PC-9 (cell line): Measurements from ENCODE around the gene YES1. TPM values are rescaled to one million over a fixed set of nuclear protein-coding genes. Genes with fewer than 3 reads are reported as not detected.
"Not testable (repeated sequence)": the region's sequence is repeated elsewhere in the genome, so short reads cannot be mapped to it uniquely, and the experiment has no call there.

ENCODE experiments used
- BruUV-seq: library from RNA; stranded (reverse); fragments of 400-500 nt; replicated peaks from 2 replicates; lab custom pipeline; 2021; lab: Mats Ljungman, UMichigan
- CTCF ChIA-PET: fragments of 300-600 bp; sonication (Branson Sonifier 250); formaldehyde crosslinking; loops from one replicate; lab custom pipeline; 2022; ENCODE audit warnings: antibody characterized with exemption; lab: Charles Lee
- POLR2A ChIA-PET: fragments of 300-600 bp; sonication (Branson Sonifier 250); formaldehyde crosslinking; loops from one replicate; lab custom pipeline; 2022; ENCODE audit warnings: antibody characterized with exemption; ENCODE audit not compliant: unreplicated experiment; lab: Charles Lee
- DNase-seq, 2 experiments: peaks; one replicate each; pipeline versions ENCODE4 v3.0.0 to v3.0.0-alpha.2; 2015 to 2022; ENCODE audit warnings: mixed read lengths in 1 of 2
- H2AFZ ChIP-seq: fragments of 200-600 bp; sonication (generic); 2 replicates; pipeline ENCODE4 v1.8.1; 2017; ENCODE audit warnings: antibody characterized with exemption
- H3F3A ChIP-seq: fragments of 200-600 bp; sonication (generic); 2 replicates; pipeline ENCODE4 v1.8.1; 2017; ENCODE audit warnings: antibody characterized with exemption, mild to moderate bottlenecking, low read depth; ENCODE audit not compliant: insufficient read depth
- H3K27ac ChIP-seq: fragments of 200-600 bp; sonication (generic); 2 replicates; pipeline ENCODE4 v1.6.1; 2016; ENCODE audit warnings: mixed run types
- H3K27me3 ChIP-seq: fragments of 200-600 bp; sonication (generic); 2 replicates; pipeline ENCODE4 v1.6.1; 2016; ENCODE audit warnings: low read depth, mixed run types; ENCODE audit not compliant: insufficient read depth
- H3K36me3 ChIP-seq: fragments of 200-600 bp; sonication (generic); 2 replicates; pipeline ENCODE4 v1.6.1; 2016; ENCODE audit warnings: low read depth, mixed run types
- H3K4me1 ChIP-seq: fragments of 200-600 bp; sonication (generic); replicated peaks from 2 replicates; pipeline ENCODE4 v1.6.1; 2016; ENCODE audit warnings: mixed run types; ENCODE audit not compliant: insufficient read depth
- H3K4me2 ChIP-seq: fragments of 200-600 bp; sonication (generic); 2 replicates; pipeline ENCODE4 v1.6.1; 2017; ENCODE audit warnings: mixed run types
- H3K4me3 ChIP-seq: fragments of 200-600 bp; sonication (generic); 2 replicates; pipeline ENCODE4 v1.6.1; 2016; ENCODE audit warnings: mixed run types
- H3K79me2 ChIP-seq: fragments of 200-600 bp; sonication (generic); 2 replicates; pipeline ENCODE4 v1.6.1; 2017; ENCODE audit warnings: low read depth, mixed run types
- H3K9me2 ChIP-seq: fragments of 200-600 bp; sonication (generic); 2 replicates; pipeline ENCODE4 v1.8.1; 2017; ENCODE audit warnings: mild to moderate bottlenecking; ENCODE audit not compliant: insufficient read depth
- H3K9me3 ChIP-seq: fragments of 200-600 bp; sonication (generic); 2 replicates; pipeline ENCODE4 v1.8.1; 2016; ENCODE audit warnings: low read depth; ENCODE audit not compliant: insufficient read depth
- H4K20me1 ChIP-seq: fragments of 200-600 bp; sonication (generic); 2 replicates; pipeline ENCODE4 v1.8.1; 2017; ENCODE audit not compliant: insufficient read depth
- CTCF ChIP-seq: fragments of 200-600 bp; sonication (generic); conservative IDR thresholded peaks from 2 replicates; pipeline ENCODE4 v1.6.1; 2017; ENCODE audit warnings: mixed run types, antibody characterized with exemption, mild to moderate bottlenecking, moderate library complexity
- EZH2 ChIP-seq: fragments of 200-600 bp; sonication (generic); IDR thresholded peaks from 2 replicates; pipeline ENCODE4 v1.8.0; 2017; ENCODE audit warnings: antibody characterized with exemption, low read depth
- intact Hi-C: fragments of 100-400 bp; cut with micrococcal nuclease; formaldehyde crosslinking; loops from one replicate; pipeline ENCODE4 v1.10.0; 2022; ENCODE audit not compliant: unreplicated experiment
- total RNA-seq: library from RNA; stranded (reverse); gene quantifications from 2 replicates; pipeline ENCODE4 v1.2.3, GENCODE V29; 2021

Gene YES1
- total RNA-seq, 1 experiment from 2014 or later: 111 TPM

- no TSS peak for BruUV-seq
- Histone ChIP-seq H3K36me3 (no peaks in the 10 kb centered on the region), H3K27ac (no peak overlapping the region), H2AFZ (no peak overlapping the region), H3K27me3 (no peaks in the 10 kb centered on the region), H3K9me3 (no peaks in the 10 kb centered on the region), H3F3A (no peaks in the 10 kb centered on the region), H3K79me2 (peaks cover 90% of the 10 kb centered on the region), H3K9me2 (no peaks in the 10 kb centered on the region), H3K4me1 (peaks cover 10% of the 10 kb centered on the region; the same call in 1 of the 2 replicates), H3K4me3 (no peak overlapping the region), H3K4me2 (no peak overlapping the region), H4K20me1 (peaks cover 9% of the 10 kb centered on the region; the same call in 1 of the 2 replicates)
- POLR2A ChIA-PET: no interaction called here
- DNase-seq: no peak
- TF ChIP-seq EZH2: no peak
- TF ChIP-seq CTCF: no peak
- intact Hi-C loops: no loop called here
- CTCF ChIA-PET: no interaction called here
Measured at GRCh38 chr18:805008-805754, 6.9 kb downstream of the YES1 start.

DNA sequence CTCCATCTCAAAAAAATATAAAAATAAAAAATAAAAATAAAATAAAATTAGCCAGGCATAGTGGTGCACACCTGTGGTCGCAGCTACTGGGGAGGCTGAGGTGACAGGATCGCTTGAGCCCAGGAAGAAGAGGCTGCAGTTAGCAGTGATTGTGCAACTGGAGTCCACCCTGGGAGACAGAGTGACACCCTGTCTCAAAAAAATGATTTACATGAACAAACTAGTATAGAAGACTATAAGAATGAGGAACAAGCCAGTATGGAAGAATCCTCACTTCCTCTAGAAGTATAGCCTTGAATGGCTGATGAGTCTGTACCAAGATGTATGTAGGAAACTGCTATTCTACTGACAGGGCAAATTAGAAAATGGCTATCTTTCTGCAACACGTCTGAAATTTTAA lies 10.9 kb downstream of the YES1 start:
- POLR2A ChIA-PET: no interaction called here
- CTCF ChIA-PET: interaction anchor here (0.8 kb wide), 1 partner anchor 88 kb away, joined by 3 read pairs; no protein-coding TSS in a partner anchor
- H3K27ac ChIP-seq: no peak overlapping the region
- H3K27me3 ChIP-seq: no peaks in the 10 kb centered on the region
- H3F3A ChIP-seq: peaks cover 3% of the 10 kb centered on the region; the same call in 1 of the 2 replicates
- peaks cover 15% of the 10 kb centered on the region; the same call in 1 of the 2 replicates for H4K20me1 ChIP-seq
- 0 out of 2 replicates have a peak, but pooled peaks cover 5% of the 10 kb centered on the region for H3K4me1 ChIP-seq
- H3K9me3 ChIP-seq: no peaks in the 10 kb centered on the region
- no peak overlapping the region for H3K4me3 ChIP-seq
- no peak overlapping the region for H3K4me2 ChIP-seq
- H3K9me2 ChIP-seq: no peaks in the 10 kb centered on the region
- H3K79me2 ChIP-seq: peaks cover 85% of the 10 kb centered on the region
- no peak for DNase-seq
- TF ChIP-seq EZH2 (no peak), CTCF (no peak)
- no peak overlapping the region for H2AFZ ChIP-seq
- no TSS peak for BruUV-seq
- no peaks in the 10 kb centered on the region for H3K36me3 ChIP-seq
- intact Hi-C loops: no loop called here

DNA sequence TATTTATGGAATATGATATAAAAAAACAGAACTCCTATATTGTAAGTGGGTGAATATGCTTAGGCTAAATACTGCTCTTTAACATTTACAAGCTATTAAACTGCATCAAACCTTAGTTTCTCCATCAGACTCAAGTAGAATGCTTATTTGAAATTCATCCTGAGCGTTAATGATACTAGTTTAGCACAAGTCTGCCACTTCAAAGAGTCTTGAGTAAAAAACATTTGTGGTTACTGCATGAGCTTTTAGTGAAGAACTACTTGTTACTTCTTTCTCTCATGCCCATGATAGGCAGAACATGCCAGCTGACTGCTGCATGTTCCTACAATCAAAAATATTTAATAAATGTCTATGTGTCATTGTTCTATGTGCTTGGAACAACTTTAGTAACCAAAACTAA lies 12.1 kb downstream of the YES1 start:
- intact Hi-C loops: no loop called here
- peaks cover 3% of the 10 kb centered on the region; the same call in 1 of the 2 replicates for H3F3A ChIP-seq
- no peak overlapping the region for H3K27ac ChIP-seq
- CTCF ChIA-PET: no interaction called here
- H3K27me3 ChIP-seq: no peaks in the 10 kb centered on the region
- H3K36me3 ChIP-seq: no peaks in the 10 kb centered on the region
- H3K9me2 ChIP-seq: no peaks in the 10 kb centered on the region
- peaks cover 84% of the 10 kb centered on the region for H3K79me2 ChIP-seq
- H3K4me2 ChIP-seq: no peak overlapping the region
- no TSS peak for BruUV-seq
- H3K4me3 ChIP-seq: no peak overlapping the region
- POLR2A ChIA-PET: no interaction called here
- no peak for TF ChIP-seq CTCF
- no peak for TF ChIP-seq EZH2
- H3K9me3 ChIP-seq: no peaks in the 10 kb centered on the region
- H3K4me1 ChIP-seq: no peaks in the 10 kb centered on the region
- DNase-seq: no peak
- H4K20me1 ChIP-seq: peaks cover 25% of the 10 kb centered on the region; the same call in 1 of the 2 replicates
- H2AFZ ChIP-seq: no peak overlapping the region

GRCh38 chr18:795383-795782 lies 16.7 kb downstream of the YES1 start:
- CTCF ChIA-PET, H3K9me2 ChIP-seq, POLR2A ChIA-PET, DNase-seq, H3K9me3 ChIP-seq, H3K4me3 ChIP-seq, H3K27me3 ChIP-seq, H3K27ac ChIP-seq, BruUV-seq, H3K4me1 ChIP-seq, intact Hi-C loops, H2AFZ ChIP-seq, H3K4me2 ChIP-seq, H3K36me3 ChIP-seq, H3F3A ChIP-seq: not testable (repeated sequence)
- Histone ChIP-seq H4K20me1 (peaks cover 49% of the 10 kb centered on the region), H3K79me2 (peaks cover 88% of the 10 kb centered on the region)
